ENCODE measurements around the gene PLCB1.

PLCB1 gene

GRCh38 chr20:8246153-8246552, 114.1 kb downstream of the PLCB1 start:
- DNase-seq (ENCODE audit: low read depth) = no peak

- no peak for DNase-seq (ENCODE audit: low read depth)
Observed at GRCh38 chr20:8246716-8247115, 114.7 kb downstream of the PLCB1 start.

- no peak for DNase-seq (ENCODE audit: low read depth)
Observed at GRCh38 chr20:8248051-8248450, 116.0 kb downstream of the PLCB1 start.

- DNase-seq (ENCODE audit: low read depth) = no peak
Observed at GRCh38 chr20:8249634-8250033, 117.6 kb downstream of the PLCB1 start.

GRCh38 chr20:8250539-8251200, 118.6 kb downstream of the PLCB1 start:
- no peak for DNase-seq (ENCODE audit: low read depth)

- DNase-seq (ENCODE audit: low read depth) = no peak
Observed at GRCh38 chr20:8251201-8251575, 119.1 kb downstream of the PLCB1 start.

GRCh38 chr20:8254911-8255582, 123.0 kb downstream of the PLCB1 start:
- no peak for DNase-seq (ENCODE audit: low read depth)

- DNase-seq (ENCODE audit: low read depth) = no peak
Observed at GRCh38 chr20:8255945-8256632, 124.0 kb downstream of the PLCB1 start.

GRCh38 chr20:8260837-8261251, 128.8 kb downstream of the PLCB1 start:
- DNase-seq (ENCODE audit: low read depth) = no peak

GRCh38 chr20:8262721-8263120, 130.7 kb downstream of the PLCB1 start:
- no peak for DNase-seq (ENCODE audit: low read depth)

- no peak for DNase-seq (ENCODE audit: low read depth)
Observed at GRCh38 chr20:8265588-8265987, 133.5 kb downstream of the PLCB1 start.

- no peak for DNase-seq (ENCODE audit: low read depth)
Observed at GRCh38 chr20:8267009-8267408, 134.9 kb downstream of the PLCB1 start.

- no peak for DNase-seq (ENCODE audit: low read depth)
Observed at GRCh38 chr20:8271727-8272126, 139.7 kb downstream of the PLCB1 start.

- no peak for DNase-seq (ENCODE audit: low read depth)
Observed at GRCh38 chr20:8272766-8273165, 140.7 kb downstream of the PLCB1 start.

GRCh38 chr20:8284902-8285301, 152.8 kb downstream of the PLCB1 start:
- no peak for DNase-seq (ENCODE audit: low read depth)

GRCh38 chr20:8287340-8287739, 155.3 kb downstream of the PLCB1 start:
- no peak for DNase-seq (ENCODE audit: low read depth)

GRCh38 chr20:8291200-8291599, 159.1 kb downstream of the PLCB1 start:
- DNase-seq (ENCODE audit: low read depth) = no peak

- DNase-seq (ENCODE audit: low read depth) = no peak
Observed at GRCh38 chr20:8291873-8292272, 159.8 kb downstream of the PLCB1 start.

GRCh38 chr20:8292793-8293192, 160.7 kb downstream of the PLCB1 start:
- DNase-seq (ENCODE audit: low read depth) = no peak

- no peak for DNase-seq (ENCODE audit: low read depth)
Observed at GRCh38 chr20:8293750-8294149, 161.7 kb downstream of the PLCB1 start.

- no peak for DNase-seq (ENCODE audit: low read depth)
Observed at GRCh38 chr20:8296536-8296935, 164.5 kb downstream of the PLCB1 start.

GRCh38 chr20:8298426-8299043, 166.5 kb downstream of the PLCB1 start:
- DNase-seq (ENCODE audit: low read depth) = no peak

GRCh38 chr20:8299921-8300320, 167.9 kb downstream of the PLCB1 start:
- no peak for DNase-seq (ENCODE audit: low read depth)
